Glomerular visceral epithelial cell (primary cell): ENCODE measurements around the gene THSD4.
"Not testable (repeated sequence)": the region's sequence is repeated elsewhere in the genome, so short reads cannot be mapped to it uniquely, and the experiment has no call there.

Source experiments
- DNase-seq: peaks from one replicate; pipeline ENCODE4 v3.0.0-alpha.2; 2016; ENCODE audit errors: extremely low spot score

THSD4 gene

GRCh38 chr15:71189718-71190117 is 74.4 kb downstream of the THSD4 start:
- DNase-seq, result no peak

DNA sequence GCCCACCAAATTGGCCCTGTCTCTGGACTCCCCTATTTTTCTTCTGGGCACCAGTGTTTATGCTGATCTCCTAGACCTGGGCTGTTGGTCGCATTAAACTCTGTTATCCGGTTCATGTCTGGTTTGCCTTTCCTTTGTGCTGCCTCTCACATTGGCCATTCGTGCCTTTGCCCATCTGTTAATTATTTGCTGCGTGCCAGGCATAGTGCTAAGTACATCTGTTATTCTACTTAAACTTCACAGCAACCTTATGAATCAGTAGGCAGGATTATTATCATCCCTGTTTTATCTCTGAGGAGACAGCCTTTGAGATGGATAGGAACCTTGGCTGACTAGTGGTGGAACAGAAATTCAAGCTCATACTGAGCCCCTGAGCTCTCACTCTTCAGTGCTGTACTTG is 76.0 kb downstream of the THSD4 start:
- DNase-seq, result no peak

- no peak for DNase-seq
These were observed 77.5 kb downstream of the THSD4 start for GRCh38 chr15:71192816-71193215.

- no peak for DNase-seq
These were observed 79.0 kb downstream of the THSD4 start for GRCh38 chr15:71194286-71194685.

DNA sequence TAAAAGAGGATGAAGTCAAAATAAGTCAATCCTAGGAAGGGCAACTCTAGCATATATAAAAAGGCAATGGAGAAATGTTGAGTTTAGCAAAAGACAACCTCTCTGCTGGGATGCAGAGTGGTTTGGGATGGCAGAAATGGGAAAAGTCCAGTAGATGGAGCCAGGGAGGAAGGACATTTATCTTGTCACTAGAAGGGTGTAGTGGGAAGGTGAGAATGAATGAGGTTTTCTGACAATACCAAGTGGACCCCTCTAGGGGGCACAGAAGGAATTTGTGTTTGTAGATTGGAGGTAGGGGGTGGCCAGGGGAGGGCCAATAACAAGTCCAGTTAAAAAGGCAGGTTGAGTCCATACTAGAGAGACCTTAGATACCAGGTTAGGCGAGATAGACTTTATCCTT is 80.0 kb downstream of the THSD4 start:
- no peak for DNase-seq

GRCh38 chr15:71197620-71198019 is 82.3 kb downstream of the THSD4 start:
- DNase-seq, result no peak

DNA sequence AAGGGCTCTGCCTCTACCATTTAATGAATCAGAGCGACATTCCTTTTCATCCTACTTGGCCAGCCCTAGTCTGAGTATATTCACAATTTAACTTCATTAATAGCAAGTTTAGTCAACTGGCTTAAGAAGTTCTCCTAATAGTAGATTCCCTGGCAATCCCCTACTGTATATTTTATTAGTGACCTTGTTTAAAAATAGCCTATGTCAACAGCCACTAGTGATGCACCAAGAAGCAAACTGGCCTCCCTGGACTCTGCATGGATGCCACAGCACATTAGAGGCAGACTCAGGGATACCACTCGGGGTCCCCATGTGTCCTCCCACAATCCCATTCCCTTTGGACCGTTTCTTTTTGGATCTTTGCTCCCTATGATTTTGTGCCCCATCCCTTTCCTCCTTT is 83.6 kb downstream of the THSD4 start:
- no peak for DNase-seq

DNA sequence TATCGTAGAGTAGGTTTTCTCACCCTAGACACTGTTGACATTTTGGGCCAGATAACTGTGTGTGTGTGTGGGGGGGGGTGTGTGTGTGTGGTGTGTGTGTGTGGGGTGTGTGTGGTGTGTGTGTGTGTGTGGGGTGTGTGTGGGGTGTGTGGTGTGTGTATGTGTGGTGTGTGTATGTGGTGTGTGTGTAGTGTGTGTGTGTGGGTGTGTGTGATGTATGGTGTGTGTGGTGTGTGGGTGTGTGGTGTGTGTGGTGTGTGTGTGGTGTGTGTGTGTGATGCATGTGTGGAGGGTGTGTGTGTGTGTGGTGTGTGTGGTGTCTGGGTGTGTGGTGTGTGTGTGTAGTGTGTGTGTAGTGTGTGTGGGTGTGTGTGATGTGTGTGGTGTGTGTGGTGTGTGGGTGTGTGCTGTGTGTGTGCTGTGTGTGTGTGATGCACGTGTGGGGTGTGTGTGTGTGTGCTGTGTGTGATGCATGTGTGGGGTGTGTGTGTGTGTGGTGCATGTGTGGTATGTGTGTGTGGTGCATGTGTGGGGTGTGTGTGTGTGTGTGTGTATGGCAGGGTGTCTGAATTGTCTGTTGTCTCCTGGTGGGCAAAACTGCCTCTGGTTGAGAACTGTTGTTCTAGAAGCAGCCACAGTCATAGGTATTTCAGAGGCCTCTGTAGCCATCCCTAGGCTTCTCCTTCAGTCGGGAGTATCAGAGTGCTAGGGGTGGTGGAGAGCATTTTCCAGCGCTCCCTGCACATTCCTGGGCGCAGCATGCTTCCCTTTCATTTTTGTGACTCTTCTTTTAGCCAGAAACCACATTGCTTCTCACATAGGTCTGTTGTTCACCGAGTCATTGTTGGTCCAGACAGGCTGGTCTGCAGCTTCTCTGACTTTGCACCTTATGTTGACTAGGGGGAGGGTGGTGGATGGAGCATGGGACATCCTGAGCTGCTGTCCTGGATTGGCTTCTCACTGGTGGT is 84.4 kb downstream of the THSD4 start:
- DNase-seq, result no peak

GRCh38 chr15:71201477-71201876 is 86.2 kb downstream of the THSD4 start:
- DNase-seq, result no peak

DNA sequence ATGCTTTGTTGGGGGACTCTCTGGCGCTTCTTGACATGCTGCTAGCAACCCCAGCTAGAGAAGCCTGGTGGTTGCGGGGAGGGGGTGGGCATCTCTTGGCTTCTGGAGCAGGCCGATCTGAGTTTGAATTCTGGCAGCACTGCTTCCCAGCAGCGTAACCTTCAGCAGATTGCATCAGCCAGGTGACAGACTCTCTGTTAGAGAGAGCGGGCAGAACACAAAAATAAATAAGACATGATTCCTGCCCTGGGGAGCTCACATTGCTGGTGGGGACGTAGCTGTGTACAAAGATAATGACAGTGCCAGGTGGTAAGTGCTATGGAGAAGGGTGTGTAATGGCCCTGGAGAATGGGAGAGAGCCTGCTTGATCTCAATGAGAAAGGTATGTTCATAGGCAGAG is 87.4 kb downstream of the THSD4 start:
- DNase-seq, result no peak

DNA sequence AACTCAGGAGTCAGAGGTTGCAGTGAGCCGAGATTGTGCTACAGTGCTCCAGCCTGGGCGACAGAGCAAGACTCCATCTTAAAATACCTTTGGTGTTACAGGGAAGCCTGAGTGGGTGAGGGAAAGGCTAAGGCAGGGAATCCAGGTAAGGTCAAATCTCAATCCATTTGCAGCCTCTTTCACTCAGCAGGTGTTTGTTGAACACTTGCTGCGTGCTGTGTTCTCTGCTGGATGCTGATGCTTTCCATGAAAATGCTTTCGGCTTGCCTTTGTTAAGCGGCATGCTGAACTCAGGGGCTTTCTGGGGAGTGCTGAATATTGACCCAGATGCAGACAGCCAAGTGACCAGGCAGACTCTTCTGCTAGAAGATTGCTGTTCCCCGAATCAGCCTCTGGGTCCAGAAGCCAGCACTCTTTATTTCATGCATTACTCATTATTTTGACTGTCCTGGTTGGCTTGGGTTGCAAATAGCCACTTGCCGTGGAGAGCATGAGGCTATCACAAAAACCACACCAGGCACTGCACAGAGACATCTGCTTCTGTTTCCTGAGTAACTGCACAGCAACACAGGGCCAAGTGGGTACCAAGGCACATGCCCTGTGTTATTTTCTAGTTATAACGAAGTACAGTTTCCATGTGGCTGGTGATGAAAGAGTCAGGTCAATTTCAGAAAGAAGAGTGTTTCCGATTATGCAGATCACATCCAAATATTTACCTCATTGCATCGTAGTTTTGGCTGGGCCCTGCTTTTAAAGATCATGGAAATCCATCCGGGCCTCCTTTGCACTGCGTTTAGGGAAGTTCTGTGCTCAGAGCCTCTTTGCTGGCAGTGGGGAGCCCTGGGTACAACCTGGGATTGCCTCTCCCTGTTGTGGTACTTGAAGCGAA is 88.6 kb downstream of the THSD4 start:
- no peak for DNase-seq

DNA sequence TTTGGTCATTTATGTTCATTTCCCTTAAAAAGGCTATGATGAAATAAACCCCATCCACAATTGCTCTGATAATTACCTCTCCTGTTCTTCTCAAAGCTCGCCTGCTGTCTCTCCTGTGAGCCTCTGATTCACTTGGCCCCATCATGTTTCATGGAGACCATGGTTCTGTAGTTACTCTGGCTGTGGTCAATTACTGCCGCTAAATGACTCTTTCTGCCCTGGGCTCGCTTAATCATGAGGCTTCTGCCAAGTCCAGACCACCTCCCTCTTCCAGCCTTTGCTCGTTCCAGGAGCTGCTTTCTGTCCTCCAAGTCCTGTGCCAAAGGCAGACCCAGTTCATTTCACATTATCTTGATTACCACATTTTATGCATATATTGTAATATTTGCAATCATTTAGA is 91.9 kb downstream of the THSD4 start:
- no peak for DNase-seq

- DNase-seq, result no peak
These were observed 96.9 kb downstream of the THSD4 start for GRCh38 chr15:71212146-71212545.

GRCh38 chr15:71213943-71214342 is 98.7 kb downstream of the THSD4 start:
- not testable (repeated sequence) for DNase-seq

GRCh38 chr15:71215126-71215894 is 100.0 kb downstream of the THSD4 start:
- no peak for DNase-seq

- no peak for DNase-seq
These were observed 103.1 kb downstream of the THSD4 start for GRCh38 chr15:71218272-71218805.

- no peak for DNase-seq
These were observed 103.8 kb downstream of the THSD4 start for GRCh38 chr15:71219101-71219500.

DNA sequence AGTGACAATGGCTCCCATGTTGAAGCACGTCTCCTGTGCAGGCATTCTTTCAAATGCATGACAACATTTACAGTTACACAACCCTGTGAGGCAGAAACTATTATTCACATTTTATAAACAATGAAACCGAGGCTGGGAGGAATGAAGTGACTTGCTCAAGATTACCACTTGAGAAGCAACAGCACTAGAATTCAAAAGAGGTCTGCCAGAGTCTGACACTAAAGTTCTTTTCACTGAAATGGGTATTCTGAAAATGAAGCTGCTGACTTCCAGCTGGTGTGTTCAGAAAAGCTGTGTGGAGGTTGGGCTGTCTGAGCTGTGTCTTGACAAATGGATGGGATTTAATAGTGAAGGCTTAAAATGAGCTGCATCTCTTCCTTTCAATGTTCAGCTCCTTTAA is 104.4 kb downstream of the THSD4 start:
- no peak for DNase-seq

- DNase-seq, result no peak
These were observed 105.6 kb downstream of the THSD4 start for GRCh38 chr15:71220828-71221227.

- no peak for DNase-seq
These were observed 106.1 kb downstream of the THSD4 start for GRCh38 chr15:71221417-71221816.

- DNase-seq, result no peak
These were observed 108.2 kb downstream of the THSD4 start for GRCh38 chr15:71223516-71223915.

DNA sequence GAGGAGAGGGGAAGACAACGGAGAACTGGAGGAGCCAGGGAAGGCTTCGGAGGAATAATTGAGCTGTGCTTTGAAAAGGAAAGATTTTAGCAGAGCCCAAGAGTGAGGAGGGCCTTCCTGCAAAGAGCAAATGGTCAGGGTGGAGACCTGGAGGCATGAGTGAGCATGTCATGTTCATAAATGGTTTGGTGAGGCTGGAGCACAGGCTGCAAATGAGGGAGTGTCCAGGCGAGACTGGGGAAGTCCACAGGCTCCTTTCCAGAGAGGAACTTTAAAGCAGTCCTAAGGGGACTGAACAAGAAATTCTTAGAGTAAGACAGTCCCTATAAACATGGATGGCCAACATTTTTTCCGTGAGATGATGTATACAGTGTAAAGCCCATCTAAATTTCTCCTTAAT is 108.8 kb downstream of the THSD4 start:
- no peak for DNase-seq
